Peyer's patch (tissue), 4 donors: ENCODE data around the gene MBD4.

Experiments used
- CTCF ChIP-seq, 6 experiments: fragments of 450-650 bp in 4 of 6; fragments of 200-600 bp in 2 of 6; sonication (generic) in 1 of 6; IDR thresholded peaks; one replicate each; pipeline ENCODE4 v1.5.1; 2017 to 2019; ENCODE audit warnings: antibody characterized with exemption in 6 of 6, mild to moderate bottlenecking in 3 of 6, moderate library complexity in 1 of 6
- POLR2A ChIP-seq, 2 donors: fragments of 450-650 bp; IDR thresholded peaks; one replicate each; pipeline ENCODE4 v1.5.1; 2017; ENCODE audit warnings: antibody characterized with exemption in 2 of 2, mild to moderate bottlenecking in 2 of 2, moderate library complexity in 2 of 2

GRCh38 chr3:129399145-129399894, 40.4 kb downstream of the MBD4 start:
- TF ChIP-seq CTCF (IDR thresholded peaks at IDR 0.05), result peak; percentile 45 to 91 (median 76)
- TF ChIP-seq POLR2A (IDR thresholded peaks at IDR 0.05), result no peak
